Neural cell (in vitro differentiated cells): ENCODE measurements around the gene KCNS3. TPM values are rescaled to one million over a fixed set of nuclear protein-coding genes. Genes with fewer than 3 reads are reported as not detected.

ENCODE experiments used
- H2AFZ ChIP-seq: fragments of 200-600, 300-800 bp; sonication (generic), shearing (Covaris generic); 2 replicates; pipeline ENCODE4 v1.6.0; 2014; ENCODE audit warnings: low read depth, mild to moderate bottlenecking, antibody characterized with exemption, low read length, moderate library complexity
- H3F3A ChIP-seq: fragments of 200-600 bp; shearing (Covaris generic); 2 replicates; pipeline ENCODE4 v1.6.1; 2016; ENCODE audit warnings: mild to moderate bottlenecking, moderate library complexity, mixed read lengths, antibody characterized with exemption, low read length; ENCODE audit not compliant: insufficient read depth, poor library complexity, severe bottlenecking
- H3K27ac ChIP-seq: fragments of 200-600, 300-800 bp; sonication (generic), shearing (Covaris generic); 2 replicates; pipeline ENCODE4 v1.5.1; 2014; ENCODE audit warnings: mild to moderate bottlenecking, low read length, moderate library complexity
- H3K27me3 ChIP-seq: fragments of 300-800, 200-600 bp; sonication (generic), shearing (Covaris generic); 2 replicates; pipeline ENCODE4 v1.6.0; 2014; ENCODE audit warnings: mild to moderate bottlenecking, low read depth, low read length, moderate library complexity; ENCODE audit not compliant: insufficient read depth
- H3K36me3 ChIP-seq: fragments of 300-800, 200-600 bp; sonication (generic), shearing (Covaris generic); 2 replicates; pipeline ENCODE4 v1.5.1; 2014; ENCODE audit warnings: mild to moderate bottlenecking, antibody characterized with exemption, low read length, moderate library complexity; ENCODE audit not compliant: insufficient read depth
- H3K4me2 ChIP-seq: fragments of 300-800, 200-600 bp; sonication (generic), shearing (Covaris generic); 2 replicates; pipeline ENCODE4 v1.6.0; 2014; ENCODE audit warnings: mild to moderate bottlenecking, low read length
- H3K4me3 ChIP-seq: fragments of 300-800, 200-600 bp; sonication (generic), shearing (Covaris generic); 2 replicates; pipeline ENCODE4 v1.5.1; 2014; ENCODE audit warnings: mild to moderate bottlenecking, low read length, moderate library complexity
- H3K79me2 ChIP-seq: fragments of 200-600 bp; shearing (Covaris generic); replicated peaks from 2 replicates; pipeline ENCODE4 v1.6.0; 2014; ENCODE audit warnings: mild to moderate bottlenecking, low read length, moderate library complexity; ENCODE audit not compliant: insufficient read depth
- H3K9ac ChIP-seq: fragments of 300-800, 200-600 bp; sonication (generic), shearing (Covaris generic); 2 replicates; pipeline ENCODE4 v1.6.1; 2016; ENCODE audit warnings: mild to moderate bottlenecking, low read length, mixed read lengths
- H3K9me2 ChIP-seq: fragments of 200-600 bp; shearing (Covaris generic); 2 replicates; pipeline ENCODE4 v1.6.1; 2016; ENCODE audit warnings: mild to moderate bottlenecking, low read length, mixed read lengths; ENCODE audit not compliant: insufficient read depth
- H3K9me3 ChIP-seq: fragments of 200-600, 300-800 bp; sonication (generic), shearing (Covaris generic); 2 replicates; pipeline ENCODE4 v1.6.1; 2016; ENCODE audit warnings: mild to moderate bottlenecking, mixed run types, low read length, moderate library complexity, mixed read lengths
- H4K20me1 ChIP-seq: fragments of 200-600 bp; shearing (Covaris generic); 2 replicates; pipeline ENCODE4 v1.6.1; 2016; ENCODE audit warnings: mild to moderate bottlenecking, mixed run types; ENCODE audit not compliant: insufficient read depth
- CTCF ChIP-seq: fragments of 450-650 bp; IDR thresholded peaks from 2 replicates; pipeline ENCODE4 v1.5.1; 2014; ENCODE audit warnings: antibody characterized with exemption, mild to moderate bottlenecking, moderate library complexity; ENCODE audit not compliant: poor library complexity, severe bottlenecking
- EP300 ChIP-seq: fragments of 450-650 bp; conservative IDR thresholded peaks from 2 replicates; pipeline ENCODE4 v1.6.1; 2014; ENCODE audit warnings: antibody characterized with exemption, mild to moderate bottlenecking, moderate library complexity; ENCODE audit not compliant: poor library complexity, severe bottlenecking
- EZH2 ChIP-seq: fragments of 200-600, 300-800 bp; shearing (Covaris generic), sonication (generic); IDR thresholded peaks from 2 replicates; pipeline ENCODE4 v1.6.1; 2014; ENCODE audit warnings: antibody characterized with exemption, low read length, borderline replicate concordance, mild to moderate bottlenecking; ENCODE audit not compliant: insufficient read depth, poor library complexity, severe bottlenecking
- MXI1 ChIP-seq: fragments of 450-650 bp; conservative IDR thresholded peaks from 2 replicates; pipeline ENCODE4 v1.6.1; 2014; ENCODE audit warnings: antibody characterized with exemption, mild to moderate bottlenecking; ENCODE audit not compliant: poor library complexity, severe bottlenecking
- POLR2AphosphoS5 ChIP-seq: IDR thresholded peaks from 2 replicates; pipeline ENCODE4 v1.6.1; 2012
- RAD21 ChIP-seq: fragments of 450-650 bp; conservative IDR thresholded peaks from 2 replicates; pipeline ENCODE4 v1.6.1; 2014; ENCODE audit warnings: antibody characterized with exemption, mild to moderate bottlenecking, moderate library complexity
- REST ChIP-seq: IDR thresholded peaks from 2 replicates; pipeline ENCODE4 v1.6.1; 2012; ENCODE audit warnings: borderline replicate concordance
- SMC3 ChIP-seq: fragments of 450-650 bp; conservative IDR thresholded peaks from 2 replicates; pipeline ENCODE4 v1.6.1; 2014; ENCODE audit warnings: antibody characterized with exemption, mild to moderate bottlenecking, moderate library complexity; ENCODE audit not compliant: poor library complexity
- TAF1 ChIP-seq: IDR thresholded peaks from 2 replicates; pipeline ENCODE4 v1.6.1; 2012; ENCODE audit warnings: low read depth
- polyA plus RNA-seq: library from polyadenylated mRNA; depleted of rRNA; stranded (reverse); fragments of >200 nt; gene quantifications from 2 replicates; pipeline ENCODE4 v1.2.3, GENCODE V29; 2014

The KCNS3 gene
- polyA plus RNA-seq, 1 donor from 2014 or later, result 0.15 TPM

GRCh38 chr2:17835516-17835915 lies 43.0 kb upstream of the KCNS3 start:
- Histone ChIP-seq H2AFZ (no peak overlapping the region), H3K4me3 (no peak overlapping the region), H3K36me3 (no peaks in the 10 kb centered on the region), H3K9ac (no peak overlapping the region), H3K4me2 (no peak overlapping the region), H4K20me1 (no peaks in the 10 kb centered on the region), H3F3A (no peaks in the 10 kb centered on the region), H3K79me2 (no peaks in the 10 kb centered on the region), H3K27me3 (no peaks in the 10 kb centered on the region), H3K9me3 (no peaks in the 10 kb centered on the region), H3K27ac (no peak overlapping the region), H3K9me2 (no peaks in the 10 kb centered on the region)
- no peak for TF ChIP-seq TAF1
- TF ChIP-seq CTCF, result no peak
- no peak for TF ChIP-seq REST
- no peak for TF ChIP-seq MXI1
- no peak for TF ChIP-seq EZH2
- TF ChIP-seq SMC3, result no peak
- no peak for TF ChIP-seq EP300
- no peak for TF ChIP-seq POLR2AphosphoS5
- TF ChIP-seq RAD21, result no peak

- no peaks in the 10 kb centered on the region for H3K9me3 ChIP-seq
- no peaks in the 10 kb centered on the region for H3K27me3 ChIP-seq
- H3K9ac ChIP-seq, result no peak overlapping the region
- H4K20me1 ChIP-seq, result no peaks in the 10 kb centered on the region
- no peak overlapping the region for H3K4me2 ChIP-seq
- H2AFZ ChIP-seq, result no peak overlapping the region
- H3F3A ChIP-seq, result no peaks in the 10 kb centered on the region
- H3K9me2 ChIP-seq, result no peaks in the 10 kb centered on the region
- no peaks in the 10 kb centered on the region for H3K79me2 ChIP-seq
- H3K4me3 ChIP-seq, result no peak overlapping the region
- no peak overlapping the region for H3K27ac ChIP-seq
- TF ChIP-seq REST (no peak), RAD21 (no peak), SMC3 (no peak), MXI1 (no peak), POLR2AphosphoS5 (no peak), TAF1 (no peak), EP300 (no peak), EZH2 (no peak)
- no peaks in the 10 kb centered on the region for H3K36me3 ChIP-seq
These were observed 38.5 kb upstream of the KCNS3 start for GRCh38 chr2:17839959-17840358.
